Endothelial cell (in vitro differentiated cells): Measurements from ENCODE around the gene ERI3. TPM values are rescaled to one million over a fixed set of nuclear protein-coding genes. Genes with fewer than 3 reads are reported as not detected.

Experiments used
- DNase-seq: peaks from one replicate; pipeline ENCODE4 v3.0.0; 2021; ENCODE audit warnings: low spot score
- H3K27ac Mint-ChIP-seq: one replicate; pipeline ENCODE4 v1.8.0; 2021; ENCODE audit warnings: mixed read lengths, inconsistent platforms; ENCODE audit not compliant: unreplicated experiment
- H3K27me3 Mint-ChIP-seq: one replicate; pipeline ENCODE4 v1.8.0; 2021; ENCODE audit warnings: mild to moderate bottlenecking, moderate library complexity, mixed read lengths, inconsistent platforms; ENCODE audit not compliant: unreplicated experiment
- H3K36me3 Mint-ChIP-seq: one replicate; pipeline ENCODE4 v1.8.0; 2021; ENCODE audit warnings: mild to moderate bottlenecking, low read depth, mixed read lengths, inconsistent platforms; ENCODE audit not compliant: unreplicated experiment
- H3K4me1 Mint-ChIP-seq: one replicate; pipeline ENCODE4 v1.8.0; 2021; ENCODE audit warnings: mild to moderate bottlenecking, mixed read lengths, inconsistent platforms; ENCODE audit not compliant: unreplicated experiment
- H3K4me3 Mint-ChIP-seq: one replicate; pipeline ENCODE4 v1.8.0; 2021; ENCODE audit warnings: mild to moderate bottlenecking, mixed read lengths, inconsistent platforms; ENCODE audit not compliant: unreplicated experiment
- H3K9me3 Mint-ChIP-seq: one replicate; pipeline ENCODE4 v1.8.0; 2021; ENCODE audit warnings: mixed read lengths, inconsistent platforms; ENCODE audit not compliant: unreplicated experiment
- CTCF ChIP-seq: fragments of 200-600 bp; sonication (generic); IDR thresholded peaks from one replicate; pipeline ENCODE4 v1.5.0; 2021; ENCODE audit warnings: antibody characterized with exemption; ENCODE audit not compliant: unreplicated experiment
- total RNA-seq: library from RNA; stranded (reverse); fragmentation: NEBNext Ultra II Directional; extraction: Animal tissue kit (Norgen Biotek cat#: 25700); gene quantifications from one replicate; pipeline ENCODE4 v1.2.1, GENCODE V29; 2021; ENCODE audit not compliant: unreplicated experiment

Gene ERI3
- total RNA-seq, 1 donor from 2014 or later = 42.6 TPM

- Mint-ChIP-seq H3K36me3 (peaks cover 30% of the 10 kb centered on the region), H3K27me3 (peaks cover 2% of the 10 kb centered on the region), H3K27ac (no peak overlapping the region)
Observed at GRCh38 chr1:44229435-44230167, 125.5 kb downstream of the ERI3 start.

GRCh38 chr1:44228218-44228617, 126.8 kb downstream of the ERI3 start:
- Mint-ChIP-seq H3K4me3 (no peak overlapping the region), H3K27ac (no peak overlapping the region), H3K9me3 (peaks cover 6% of the 10 kb centered on the region), H3K36me3 (peaks cover 38% of the 10 kb centered on the region), H3K4me1 (no peaks in the 10 kb centered on the region), H3K27me3 (peaks cover 2% of the 10 kb centered on the region)
- no peak for TF ChIP-seq CTCF
- DNase-seq = no peak

More at GRCh38 chr1:44229435-44230167, 125.5 kb downstream of the ERI3 start:
- DNase-seq = no peak
- Mint-ChIP-seq H3K9me3 (peaks cover 6% of the 10 kb centered on the region), H3K4me3 (no peak overlapping the region), H3K4me1 (no peaks in the 10 kb centered on the region)
- no peak for TF ChIP-seq CTCF

GRCh38 chr1:44227211-44227610, 127.8 kb downstream of the ERI3 start:
- H3K27me3 Mint-ChIP-seq = peaks cover 2% of the 10 kb centered on the region
- no peak overlapping the region for H3K27ac Mint-ChIP-seq
- no peak for DNase-seq
- no peaks in the 10 kb centered on the region for H3K4me1 Mint-ChIP-seq
- H3K36me3 Mint-ChIP-seq = peaks cover 38% of the 10 kb centered on the region
- peaks cover 6% of the 10 kb centered on the region for H3K9me3 Mint-ChIP-seq
- TF ChIP-seq CTCF = no peak
- H3K4me3 Mint-ChIP-seq = peak overlapping the region; percentile 42

GRCh38 chr1:44225761-44226160, 129.3 kb downstream of the ERI3 start:
- Mint-ChIP-seq H3K36me3 (peaks cover 43% of the 10 kb centered on the region), H3K9me3 (peaks cover 6% of the 10 kb centered on the region), H3K4me3 (peak overlapping the region; percentile 28), H3K27me3 (peaks cover 2% of the 10 kb centered on the region), H3K27ac (no peak overlapping the region), H3K4me1 (no peaks in the 10 kb centered on the region)
- no peak for TF ChIP-seq CTCF
- no peak for DNase-seq

- H3K4me1 Mint-ChIP-seq = no peaks in the 10 kb centered on the region
Observed at GRCh38 chr1:44223187-44223610, 131.9 kb downstream of the ERI3 start.

More at GRCh38 chr1:44223187-44223610, 131.9 kb downstream of the ERI3 start:
- no peak overlapping the region for H3K27ac Mint-ChIP-seq
- peaks cover 44% of the 10 kb centered on the region for H3K36me3 Mint-ChIP-seq
- no peak for TF ChIP-seq CTCF
- peaks cover 7% of the 10 kb centered on the region for H3K27me3 Mint-ChIP-seq
- DNase-seq = no peak
- H3K4me3 Mint-ChIP-seq = no peak overlapping the region
- peaks cover 6% of the 10 kb centered on the region for H3K9me3 Mint-ChIP-seq
